Ishikawa (cell line): Measurements from ENCODE around the gene MAPK6.

Source experiments
- CEBPB ChIP-seq: IDR thresholded peaks from 2 replicates; pipeline ENCODE4 v1.6.1; 2012
- CREB1 ChIP-seq: IDR thresholded peaks from 2 replicates; pipeline ENCODE4 v1.6.1; 2012; ENCODE audit warnings: low read depth
- EGR1 ChIP-seq: IDR thresholded peaks from 2 replicates; pipeline ENCODE4 v1.6.1; 2012
- EP300 ChIP-seq: IDR thresholded peaks from 2 replicates; pipeline ENCODE4 v1.6.1; 2012; ENCODE audit warnings: borderline replicate concordance
- FOXM1 ChIP-seq: IDR thresholded peaks from 2 replicates; pipeline ENCODE4 v1.6.1; 2012; ENCODE audit warnings: low read depth, borderline replicate concordance
- NFIC ChIP-seq: IDR thresholded peaks from 2 replicates; pipeline ENCODE4 v1.6.1; 2012
- RAD21 ChIP-seq: IDR thresholded peaks from 2 replicates; pipeline ENCODE4 v1.6.1; 2012; ENCODE audit warnings: low read depth
- TAF1 ChIP-seq: IDR thresholded peaks from 2 replicates; pipeline ENCODE4 v1.6.1; 2012; ENCODE audit warnings: low read depth, mild to moderate bottlenecking
- TCF12 ChIP-seq: IDR thresholded peaks from 2 replicates; pipeline ENCODE4 v1.6.1; 2012; ENCODE audit warnings: low read depth
- TEAD4 ChIP-seq: IDR thresholded peaks from 2 replicates; pipeline ENCODE4 v1.6.1; 2012
- YY1 ChIP-seq: IDR thresholded peaks from 2 replicates; pipeline ENCODE4 v1.6.1; 2012; ENCODE audit warnings: low read depth
- ZBTB7A ChIP-seq: IDR thresholded peaks from 2 replicates; pipeline ENCODE4 v1.6.1; 2012; ENCODE audit warnings: low read depth
- TF ChIP-seq, protein P1 (sequence below): IDR thresholded peaks from 2 replicates; pipeline ENCODE4 v1.6.1; 2012
- TF ChIP-seq, protein P2 (sequence below): IDR thresholded peaks from 2 replicates; pipeline ENCODE4 v1.6.1; 2012
- TF ChIP-seq, protein P3 (sequence below): IDR thresholded peaks from 2 replicates; pipeline ENCODE4 v1.6.1; 2012; ENCODE audit warnings: low read depth, mild to moderate bottlenecking

The MAPK6 gene

DNA sequence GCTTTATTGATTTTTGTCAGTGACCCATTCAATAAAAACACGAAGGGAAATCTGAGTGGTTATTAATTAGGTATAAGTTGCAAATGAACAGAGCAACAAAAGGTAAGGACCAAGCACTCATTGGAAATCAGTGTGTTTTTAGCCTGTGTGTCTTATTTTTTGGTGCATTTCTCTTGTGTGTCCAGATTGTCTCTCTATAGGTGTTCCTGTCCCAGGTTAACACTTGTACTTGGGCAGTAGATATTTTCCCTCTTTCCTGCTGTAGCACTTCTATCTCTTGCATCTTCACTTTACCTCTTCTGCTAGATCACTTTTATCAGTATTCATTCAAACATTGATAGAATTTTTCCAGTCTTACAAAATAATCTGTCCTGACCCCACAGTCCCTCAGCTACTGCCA, 37.0 kb downstream of the MAPK6 start:
- TF ChIP-seq, protein P1, sequence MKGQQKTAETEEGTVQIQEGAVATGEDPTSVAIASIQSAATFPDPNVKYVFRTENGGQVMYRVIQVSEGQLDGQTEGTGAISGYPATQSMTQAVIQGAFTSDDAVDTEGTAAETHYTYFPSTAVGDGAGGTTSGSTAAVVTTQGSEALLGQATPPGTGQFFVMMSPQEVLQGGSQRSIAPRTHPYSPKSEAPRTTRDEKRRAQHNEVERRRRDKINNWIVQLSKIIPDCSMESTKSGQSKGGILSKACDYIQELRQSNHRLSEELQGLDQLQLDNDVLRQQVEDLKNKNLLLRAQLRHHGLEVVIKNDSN = no peak
- TF ChIP-seq, protein P2, sequence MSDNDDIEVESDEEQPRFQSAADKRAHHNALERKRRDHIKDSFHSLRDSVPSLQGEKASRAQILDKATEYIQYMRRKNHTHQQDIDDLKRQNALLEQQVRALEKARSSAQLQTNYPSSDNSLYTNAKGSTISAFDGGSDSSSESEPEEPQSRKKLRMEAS = no peak
- TF ChIP-seq CEBPB = no peak
- no peak for TF ChIP-seq YY1
- no peak for TF ChIP-seq EGR1

DNA sequence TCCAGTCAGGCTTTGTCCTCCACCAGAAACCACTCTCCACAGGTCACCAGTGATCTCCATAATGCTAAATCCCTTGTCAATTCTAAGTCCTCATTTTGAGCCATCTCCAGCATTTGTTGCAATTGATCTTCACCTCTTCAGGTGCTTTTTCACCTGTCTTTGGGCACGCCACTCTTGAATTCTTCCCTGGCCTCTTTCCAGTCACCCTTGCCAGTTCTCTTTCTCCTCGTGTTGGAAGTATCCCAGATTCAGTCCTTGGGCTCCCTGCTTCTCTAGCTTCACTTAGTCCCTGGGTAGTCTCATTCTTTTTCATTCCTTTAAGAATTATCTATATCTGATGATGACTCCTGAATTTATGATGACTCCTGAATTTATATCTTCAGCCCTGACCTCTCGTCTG, 37.5 kb downstream of the MAPK6 start:
- TF ChIP-seq, protein P2 = no peak
- TF ChIP-seq RAD21 (no peak), EP300 (no peak), TEAD4 (no peak), TCF12 (no peak), CEBPB (no peak), EGR1 (no peak), TAF1 (no peak), NFIC (no peak), CREB1 (no peak), ZBTB7A (no peak), FOXM1 (no peak), YY1 (no peak)
- TF ChIP-seq, protein P3, sequence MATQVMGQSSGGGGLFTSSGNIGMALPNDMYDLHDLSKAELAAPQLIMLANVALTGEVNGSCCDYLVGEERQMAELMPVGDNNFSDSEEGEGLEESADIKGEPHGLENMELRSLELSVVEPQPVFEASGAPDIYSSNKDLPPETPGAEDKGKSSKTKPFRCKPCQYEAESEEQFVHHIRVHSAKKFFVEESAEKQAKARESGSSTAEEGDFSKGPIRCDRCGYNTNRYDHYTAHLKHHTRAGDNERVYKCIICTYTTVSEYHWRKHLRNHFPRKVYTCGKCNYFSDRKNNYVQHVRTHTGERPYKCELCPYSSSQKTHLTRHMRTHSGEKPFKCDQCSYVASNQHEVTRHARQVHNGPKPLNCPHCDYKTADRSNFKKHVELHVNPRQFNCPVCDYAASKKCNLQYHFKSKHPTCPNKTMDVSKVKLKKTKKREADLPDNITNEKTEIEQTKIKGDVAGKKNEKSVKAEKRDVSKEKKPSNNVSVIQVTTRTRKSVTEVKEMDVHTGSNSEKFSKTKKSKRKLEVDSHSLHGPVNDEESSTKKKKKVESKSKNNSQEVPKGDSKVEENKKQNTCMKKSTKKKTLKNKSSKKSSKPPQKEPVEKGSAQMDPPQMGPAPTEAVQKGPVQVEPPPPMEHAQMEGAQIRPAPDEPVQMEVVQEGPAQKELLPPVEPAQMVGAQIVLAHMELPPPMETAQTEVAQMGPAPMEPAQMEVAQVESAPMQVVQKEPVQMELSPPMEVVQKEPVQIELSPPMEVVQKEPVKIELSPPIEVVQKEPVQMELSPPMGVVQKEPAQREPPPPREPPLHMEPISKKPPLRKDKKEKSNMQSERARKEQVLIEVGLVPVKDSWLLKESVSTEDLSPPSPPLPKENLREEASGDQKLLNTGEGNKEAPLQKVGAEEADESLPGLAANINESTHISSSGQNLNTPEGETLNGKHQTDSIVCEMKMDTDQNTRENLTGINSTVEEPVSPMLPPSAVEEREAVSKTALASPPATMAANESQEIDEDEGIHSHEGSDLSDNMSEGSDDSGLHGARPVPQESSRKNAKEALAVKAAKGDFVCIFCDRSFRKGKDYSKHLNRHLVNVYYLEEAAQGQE = no peak
- TF ChIP-seq, protein P1 = no peak

DNA sequence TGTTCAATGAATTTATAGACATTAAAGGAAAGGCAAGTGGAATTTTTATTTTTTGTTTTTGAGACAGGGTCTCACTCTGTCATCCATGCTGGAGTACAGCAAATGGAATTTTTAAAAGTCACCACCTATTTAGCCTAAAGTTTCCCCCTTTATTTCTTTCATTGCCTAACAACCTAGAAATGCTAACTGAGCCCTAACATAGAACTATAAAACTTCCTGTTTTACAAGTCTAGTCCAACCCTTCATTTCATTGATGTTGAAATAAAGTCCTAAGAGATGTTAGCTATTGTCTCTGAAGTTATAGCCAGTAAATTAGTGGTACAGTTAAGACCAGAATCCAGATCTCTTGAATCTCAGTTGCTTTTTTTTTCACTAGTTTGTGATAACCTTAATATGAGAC, 39.0 kb downstream of the MAPK6 start:
- TF ChIP-seq, protein P3 = no peak

DNA sequence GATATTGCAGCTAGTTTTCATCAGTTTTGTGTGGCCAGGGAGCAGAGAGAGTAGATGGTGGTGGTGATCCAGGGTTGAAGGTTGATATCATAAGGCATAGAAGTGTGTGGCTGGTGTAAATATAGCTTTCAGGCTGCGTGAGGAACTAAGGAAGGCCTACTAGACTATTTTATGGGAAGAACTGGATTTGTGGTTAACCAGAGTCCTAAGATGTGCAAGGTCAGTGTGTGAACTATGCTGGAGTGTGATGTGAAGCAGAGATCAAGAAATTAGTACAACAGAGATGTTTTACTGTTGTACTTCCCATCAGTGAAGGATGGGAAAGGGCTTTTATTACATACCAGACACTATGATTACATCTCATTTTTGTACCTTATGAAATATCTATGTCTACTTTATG, 41.5 kb downstream of the MAPK6 start:
- TF ChIP-seq RAD21 (no peak), CEBPB (no peak), EP300 (no peak), YY1 (no peak), CREB1 (no peak), TEAD4 (no peak), TAF1 (no peak), TCF12 (no peak), ZBTB7A (no peak), FOXM1 (no peak), NFIC (no peak), EGR1 (no peak)
- TF ChIP-seq, protein P1 = no peak
- TF ChIP-seq, protein P3 = no peak
- TF ChIP-seq, protein P2 = no peak
